ENCODE measurements around the gene SCAF4. TPM values are rescaled to one million over a fixed set of nuclear protein-coding genes. Genes with fewer than 3 reads are reported as not detected.

SCAF4 gene
- total RNA-seq, 1 experiment from 2014 or later, result 41.9 TPM

GRCh38 chr21:31686272-31686915 is 45.5 kb downstream of the SCAF4 start:
- no peaks in the 10 kb centered on the region for H3K9me3 Mint-ChIP-seq (ENCODE audit: unreplicated experiment)
- no peaks in the 10 kb centered on the region for H3K4me1 Mint-ChIP-seq (ENCODE audit: insufficient read depth, unreplicated experiment)
- H3K27ac Mint-ChIP-seq (ENCODE audit: low read depth, unreplicated experiment), result no peak overlapping the region
- H3K4me3 Mint-ChIP-seq (ENCODE audit: unreplicated experiment), result no peak overlapping the region
- no peak for DNase-seq (ENCODE audit: unreplicated experiment)
- intact Hi-C loops (cut with micrococcal nuclease), result no loop called here
- ChIA-PET POLR2A (interaction anchor here (0.6 to 1.8 kb wide), 4 partner anchors 9 to 109 kb away, joined by 3 to 5 read pairs (median 4); no protein-coding TSS in a partner anchor), CTCF (interaction anchor here (0.6 to 1.2 kb wide), 3 partner anchors 11 to 587 kb away, joined by 3 to 4 read pairs (median 3); no protein-coding TSS in a partner anchor)
- peaks cover 79% of the 10 kb centered on the region for H3K36me3 Mint-ChIP-seq (ENCODE audit: insufficient read depth, unreplicated experiment)
- no TSS peak for BruUV-seq (replicated peaks)
- no peaks in the 10 kb centered on the region for H3K27me3 Mint-ChIP-seq (ENCODE audit: insufficient read depth, unreplicated experiment)
- TF ChIP-seq CTCF (IDR thresholded peaks at IDR 0.05; ENCODE audit: unreplicated experiment), result no peak

- POLR2A ChIA-PET, result no interaction called here
- Mint-ChIP-seq H3K9me3 (ENCODE audit: unreplicated experiment) (no peaks in the 10 kb centered on the region), H3K27me3 (ENCODE audit: insufficient read depth, unreplicated experiment) (no peaks in the 10 kb centered on the region), H3K36me3 (ENCODE audit: insufficient read depth, unreplicated experiment) (peaks cover 67% of the 10 kb centered on the region), H3K4me1 (ENCODE audit: insufficient read depth, unreplicated experiment) (no peaks in the 10 kb centered on the region), H3K27ac (ENCODE audit: low read depth, unreplicated experiment) (no peak overlapping the region), H3K4me3 (ENCODE audit: unreplicated experiment) (no peak overlapping the region)
- CTCF ChIA-PET, result no interaction called here
- TF ChIP-seq CTCF (IDR thresholded peaks at IDR 0.05; ENCODE audit: unreplicated experiment), result no peak
- BruUV-seq (replicated peaks), result no TSS peak
- DNase-seq (ENCODE audit: unreplicated experiment), result no peak
- intact Hi-C loops (cut with micrococcal nuclease), result no loop called here
Observed at GRCh38 chr21:31684918-31685317, 47.0 kb downstream of the SCAF4 start.

- Mint-ChIP-seq H3K4me1 (ENCODE audit: insufficient read depth, unreplicated experiment) (no peaks in the 10 kb centered on the region), H3K4me3 (ENCODE audit: unreplicated experiment) (no peak overlapping the region), H3K36me3 (ENCODE audit: insufficient read depth, unreplicated experiment) (peaks cover 61% of the 10 kb centered on the region), H3K27me3 (ENCODE audit: insufficient read depth, unreplicated experiment) (no peaks in the 10 kb centered on the region), H3K9me3 (ENCODE audit: unreplicated experiment) (no peaks in the 10 kb centered on the region), H3K27ac (ENCODE audit: low read depth, unreplicated experiment) (no peak overlapping the region)
- intact Hi-C loops (cut with micrococcal nuclease), result no loop called here
- BruUV-seq (replicated peaks), result no TSS peak
- TF ChIP-seq CTCF (IDR thresholded peaks at IDR 0.05; ENCODE audit: unreplicated experiment), result no peak
- DNase-seq (ENCODE audit: unreplicated experiment), result no peak
- CTCF ChIA-PET, result no interaction called here
- POLR2A ChIA-PET, result no interaction called here
Observed at GRCh38 chr21:31683029-31683428, 48.9 kb downstream of the SCAF4 start.

GRCh38 chr21:31682620-31683019 is 49.3 kb downstream of the SCAF4 start:
- DNase-seq (ENCODE audit: unreplicated experiment), result no peak
- no peak overlapping the region for H3K4me3 Mint-ChIP-seq (ENCODE audit: unreplicated experiment)
- no peak overlapping the region for H3K27ac Mint-ChIP-seq (ENCODE audit: low read depth, unreplicated experiment)
- BruUV-seq (replicated peaks), result no TSS peak
- no peaks in the 10 kb centered on the region for H3K4me1 Mint-ChIP-seq (ENCODE audit: insufficient read depth, unreplicated experiment)
- no peak for TF ChIP-seq CTCF (IDR thresholded peaks at IDR 0.05; ENCODE audit: unreplicated experiment)
- intact Hi-C loops (cut with micrococcal nuclease), result no loop called here
- ChIA-PET CTCF (no interaction called here), POLR2A (no interaction called here)
- no peaks in the 10 kb centered on the region for H3K9me3 Mint-ChIP-seq (ENCODE audit: unreplicated experiment)
- H3K36me3 Mint-ChIP-seq (ENCODE audit: insufficient read depth, unreplicated experiment), result peaks cover 57% of the 10 kb centered on the region
- no peaks in the 10 kb centered on the region for H3K27me3 Mint-ChIP-seq (ENCODE audit: insufficient read depth, unreplicated experiment)
